Measurements from ENCODE around the gene CFAP77. TPM values are rescaled to one million over a fixed set of nuclear protein-coding genes. Genes with fewer than 3 reads are reported as not detected.

Gene CFAP77
- total and polyA plus RNA-seq, 2 of the 13 experiments (the other 11 are each of a cell fraction or from before 2014, with no cell fraction given), result not detected

DNA sequence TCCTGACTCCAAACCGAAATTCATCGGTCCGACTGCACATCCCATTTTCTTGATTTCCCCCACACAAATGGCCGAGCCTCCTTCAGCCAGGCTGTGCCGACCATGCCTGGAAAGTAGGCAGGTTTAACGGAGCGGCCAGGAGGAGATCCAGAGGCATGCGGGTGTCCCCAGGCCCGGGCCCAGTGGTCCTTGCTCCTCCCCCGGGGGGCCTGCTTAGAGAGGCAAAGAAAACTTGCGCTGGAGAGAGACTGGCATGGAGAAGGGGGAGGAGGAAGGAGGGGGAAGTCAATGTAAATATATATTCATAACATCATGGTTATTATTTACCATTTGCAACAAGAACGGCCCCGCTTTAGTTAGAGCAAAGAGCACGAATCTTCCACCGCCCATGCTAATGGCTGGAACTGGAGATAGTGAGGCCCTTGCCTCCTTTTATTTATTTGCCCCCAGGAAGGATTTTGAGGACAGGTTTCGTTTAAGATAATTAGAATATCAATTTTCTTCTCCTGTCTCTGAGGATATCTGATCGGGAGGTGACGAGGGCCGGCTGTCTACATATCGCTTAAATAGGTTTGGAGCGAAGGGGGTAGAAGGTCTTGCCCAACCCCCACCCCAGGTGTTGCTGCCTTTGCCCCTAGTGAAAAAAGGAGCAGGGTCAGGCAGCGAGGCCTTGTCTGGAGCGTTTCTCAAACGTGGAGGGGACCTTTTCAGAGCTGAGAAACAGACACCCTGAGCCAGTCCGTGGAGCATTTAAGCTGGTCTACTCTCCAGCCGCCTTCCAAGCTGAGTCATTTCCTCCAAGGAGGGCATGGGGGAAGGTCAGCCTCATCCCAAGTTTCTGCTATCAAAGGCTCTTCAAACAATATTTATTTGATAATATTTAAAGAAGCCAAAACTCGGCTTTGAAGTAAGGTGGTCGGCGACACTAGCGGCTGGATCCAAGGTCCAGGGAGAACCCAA is 174.9 kb downstream of the CFAP77 start:
- Histone ChIP-seq H3K4me1 (ENCODE audit: insufficient read depth, low read length) (no peaks in the 10 kb centered on the region), H2AFZ (ENCODE audit: low read length) (no peak overlapping the region), H3K79me2 (ENCODE audit: insufficient read depth, low read length) (no peaks in the 10 kb centered on the region), H3K9me3 (ENCODE audit: low read length) (no peaks in the 10 kb centered on the region), H3K4me3 (replicated peaks in 1 of 3; ENCODE audit: insufficient read depth in 1 of 3, low read depth in 2 of 3, low read length in 3 of 3) (no peak overlapping the region), H3K27me3 (ENCODE audit: control insufficient read depth in 1 of 2, insufficient read depth in 2 of 2, low read length in 2 of 2) (peaks cover 16 to 82% of the 10 kb centered on the region in 2 experiments), H3K4me2 (ENCODE audit: low read depth, low read length) (no peak overlapping the region), H3K36me3 (replicated peaks in 1 of 2; ENCODE audit: control insufficient read depth in 1 of 2, insufficient read depth in 2 of 2, low read length in 2 of 2) (no peaks in the 10 kb centered on the region), H3K9ac (ENCODE audit: insufficient read depth, low read depth, low read length) (no peak overlapping the region), H3K27ac (ENCODE audit: extremely low read length, insufficient read depth, low read length) (no peak overlapping the region), H4K20me1 (ENCODE audit: insufficient read depth, low read length) (peaks cover 21% of the 10 kb centered on the region)
- no peak for DNase-seq (ENCODE audit: low spot score)
- no TSS peak for BruUV-seq (replicated peaks)
- FAIRE-seq, result no peak
- CTCF ChIA-PET (ENCODE audit: low intra/inter-chr PET ratio, low total read pairs), result no interaction called here
- intact Hi-C loops (cut with micrococcal nuclease; ENCODE audit: unreplicated experiment), result no loop called here
- POLR2A ChIA-PET, result no interaction called here
- in situ Hi-C loops (cut with HindIII; ENCODE audit: extremely low pct_ligation_motif_present, low pct_unique_long_range_greater_than_20kb), result no loop called here
- ATAC-seq, result no peak
- 27% methylated on average over 24 of the region's 30 CpGs for WGBS (ENCODE audit: low lambda C conversion rate)
- TF ChIP-seq ZNF788 (CRISPR knock-in tag; IDR thresholded peaks at IDR 0.05; ENCODE audit: borderline replicate concordance), result no peak
- TF ChIP-seq, protein P1, sequence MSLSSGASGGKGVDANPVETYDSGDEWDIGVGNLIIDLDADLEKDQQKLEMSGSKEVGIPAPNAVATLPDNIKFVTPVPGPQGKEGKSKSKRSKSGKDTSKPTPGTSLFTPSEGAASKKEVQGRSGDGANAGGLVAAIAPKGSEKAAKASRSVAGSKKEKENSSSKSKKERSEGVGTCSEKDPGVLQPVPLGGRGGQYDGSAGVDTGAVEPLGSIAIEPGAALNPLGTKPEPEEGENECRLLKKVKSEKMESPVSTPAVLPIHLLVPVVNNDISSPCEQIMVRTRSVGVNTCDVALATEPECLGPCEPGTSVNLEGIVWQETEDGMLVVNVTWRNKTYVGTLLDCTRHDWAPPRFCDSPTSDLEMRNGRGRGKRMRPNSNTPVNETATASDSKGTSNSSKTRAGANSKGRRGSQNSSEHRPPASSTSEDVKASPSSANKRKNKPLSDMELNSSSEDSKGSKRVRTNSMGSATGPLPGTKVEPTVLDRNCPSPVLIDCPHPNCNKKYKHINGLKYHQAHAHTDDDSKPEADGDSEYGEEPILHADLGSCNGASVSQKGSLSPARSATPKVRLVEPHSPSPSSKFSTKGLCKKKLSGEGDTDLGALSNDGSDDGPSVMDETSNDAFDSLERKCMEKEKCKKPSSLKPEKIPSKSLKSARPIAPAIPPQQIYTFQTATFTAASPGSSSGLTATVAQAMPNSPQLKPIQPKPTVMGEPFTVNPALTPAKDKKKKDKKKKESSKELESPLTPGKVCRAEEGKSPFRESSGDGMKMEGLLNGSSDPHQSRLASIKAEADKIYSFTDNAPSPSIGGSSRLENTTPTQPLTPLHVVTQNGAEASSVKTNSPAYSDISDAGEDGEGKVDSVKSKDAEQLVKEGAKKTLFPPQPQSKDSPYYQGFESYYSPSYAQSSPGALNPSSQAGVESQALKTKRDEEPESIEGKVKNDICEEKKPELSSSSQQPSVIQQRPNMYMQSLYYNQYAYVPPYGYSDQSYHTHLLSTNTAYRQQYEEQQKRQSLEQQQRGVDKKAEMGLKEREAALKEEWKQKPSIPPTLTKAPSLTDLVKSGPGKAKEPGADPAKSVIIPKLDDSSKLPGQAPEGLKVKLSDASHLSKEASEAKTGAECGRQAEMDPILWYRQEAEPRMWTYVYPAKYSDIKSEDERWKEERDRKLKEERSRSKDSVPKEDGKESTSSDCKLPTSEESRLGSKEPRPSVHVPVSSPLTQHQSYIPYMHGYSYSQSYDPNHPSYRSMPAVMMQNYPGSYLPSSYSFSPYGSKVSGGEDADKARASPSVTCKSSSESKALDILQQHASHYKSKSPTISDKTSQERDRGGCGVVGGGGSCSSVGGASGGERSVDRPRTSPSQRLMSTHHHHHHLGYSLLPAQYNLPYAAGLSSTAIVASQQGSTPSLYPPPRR (CRISPR knock-in tag; IDR thresholded peaks at IDR 0.05; ENCODE audit: borderline replicate concordance), result no peak
- TF ChIP-seq REPIN1 (CRISPR knock-in tag; IDR thresholded peaks at IDR 0.05; ENCODE audit: borderline replicate concordance, low read depth), result no peak
- TF ChIP-seq MEF2D (CRISPR knock-in tag; IDR thresholded peaks at IDR 0.05), result no peak
- TF ChIP-seq ZNF644 (CRISPR knock-in tag; IDR thresholded peaks at IDR 0.05; ENCODE audit: low read depth), result no peak
- no peak for TF ChIP-seq ZMAT3 (CRISPR knock-in tag; conservative IDR thresholded peaks at IDR 0.05)
- TF ChIP-seq SP140L (CRISPR knock-in tag; IDR thresholded peaks at IDR 0.05; ENCODE audit: borderline replicate concordance), result no peak
- TF ChIP-seq, protein P2, sequence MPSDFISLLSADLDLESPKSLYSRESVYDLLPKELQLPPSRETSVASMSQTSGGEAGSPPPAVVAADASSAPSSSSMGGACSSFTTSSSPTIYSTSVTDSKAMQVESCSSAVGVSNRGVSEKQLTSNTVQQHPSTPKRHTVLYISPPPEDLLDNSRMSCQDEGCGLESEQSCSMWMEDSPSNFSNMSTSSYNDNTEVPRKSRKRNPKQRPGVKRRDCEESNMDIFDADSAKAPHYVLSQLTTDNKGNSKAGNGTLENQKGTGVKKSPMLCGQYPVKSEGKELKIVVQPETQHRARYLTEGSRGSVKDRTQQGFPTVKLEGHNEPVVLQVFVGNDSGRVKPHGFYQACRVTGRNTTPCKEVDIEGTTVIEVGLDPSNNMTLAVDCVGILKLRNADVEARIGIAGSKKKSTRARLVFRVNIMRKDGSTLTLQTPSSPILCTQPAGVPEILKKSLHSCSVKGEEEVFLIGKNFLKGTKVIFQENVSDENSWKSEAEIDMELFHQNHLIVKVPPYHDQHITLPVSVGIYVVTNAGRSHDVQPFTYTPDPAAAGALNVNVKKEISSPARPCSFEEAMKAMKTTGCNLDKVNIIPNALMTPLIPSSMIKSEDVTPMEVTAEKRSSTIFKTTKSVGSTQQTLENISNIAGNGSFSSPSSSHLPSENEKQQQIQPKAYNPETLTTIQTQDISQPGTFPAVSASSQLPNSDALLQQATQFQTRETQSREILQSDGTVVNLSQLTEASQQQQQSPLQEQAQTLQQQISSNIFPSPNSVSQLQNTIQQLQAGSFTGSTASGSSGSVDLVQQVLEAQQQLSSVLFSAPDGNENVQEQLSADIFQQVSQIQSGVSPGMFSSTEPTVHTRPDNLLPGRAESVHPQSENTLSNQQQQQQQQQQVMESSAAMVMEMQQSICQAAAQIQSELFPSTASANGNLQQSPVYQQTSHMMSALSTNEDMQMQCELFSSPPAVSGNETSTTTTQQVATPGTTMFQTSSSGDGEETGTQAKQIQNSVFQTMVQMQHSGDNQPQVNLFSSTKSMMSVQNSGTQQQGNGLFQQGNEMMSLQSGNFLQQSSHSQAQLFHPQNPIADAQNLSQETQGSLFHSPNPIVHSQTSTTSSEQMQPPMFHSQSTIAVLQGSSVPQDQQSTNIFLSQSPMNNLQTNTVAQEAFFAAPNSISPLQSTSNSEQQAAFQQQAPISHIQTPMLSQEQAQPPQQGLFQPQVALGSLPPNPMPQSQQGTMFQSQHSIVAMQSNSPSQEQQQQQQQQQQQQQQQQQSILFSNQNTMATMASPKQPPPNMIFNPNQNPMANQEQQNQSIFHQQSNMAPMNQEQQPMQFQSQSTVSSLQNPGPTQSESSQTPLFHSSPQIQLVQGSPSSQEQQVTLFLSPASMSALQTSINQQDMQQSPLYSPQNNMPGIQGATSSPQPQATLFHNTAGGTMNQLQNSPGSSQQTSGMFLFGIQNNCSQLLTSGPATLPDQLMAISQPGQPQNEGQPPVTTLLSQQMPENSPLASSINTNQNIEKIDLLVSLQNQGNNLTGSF (CRISPR knock-in tag; IDR thresholded peaks at IDR 0.05), result no peak
- TF ChIP-seq, protein P3, sequence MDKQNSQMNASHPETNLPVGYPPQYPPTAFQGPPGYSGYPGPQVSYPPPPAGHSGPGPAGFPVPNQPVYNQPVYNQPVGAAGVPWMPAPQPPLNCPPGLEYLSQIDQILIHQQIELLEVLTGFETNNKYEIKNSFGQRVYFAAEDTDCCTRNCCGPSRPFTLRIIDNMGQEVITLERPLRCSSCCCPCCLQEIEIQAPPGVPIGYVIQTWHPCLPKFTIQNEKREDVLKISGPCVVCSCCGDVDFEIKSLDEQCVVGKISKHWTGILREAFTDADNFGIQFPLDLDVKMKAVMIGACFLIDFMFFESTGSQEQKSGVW (CRISPR knock-in tag; IDR thresholded peaks at IDR 0.05; ENCODE audit: borderline replicate concordance), result no peak
- no peak for TF ChIP-seq ZNF296 (CRISPR knock-in tag; conservative IDR thresholded peaks at IDR 0.05)
- TF ChIP-seq ZNF615 (CRISPR knock-in tag; IDR thresholded peaks at IDR 0.05; ENCODE audit: borderline replicate concordance), result no peak
- no peak for TF ChIP-seq ISL2 (CRISPR knock-in tag; IDR thresholded peaks at IDR 0.05)
